Ovary (tissue), 9 donors: ENCODE data around the gene HSD11B1L. TPM values are rescaled to one million over a fixed set of nuclear protein-coding genes. Genes with fewer than 3 reads are reported as not detected.

Source experiments
- DNase-seq, 5 donors: peaks; one replicate each; pipeline ENCODE4 v3.0.0-alpha.2; 2019 to 2020
- H3K27ac ChIP-seq, 2 donors: fragments of 200-600 bp; one replicate each; pipeline versions ENCODE4 v1.5.1 to v1.8.0; 2019 to 2022
- H3K27me3 ChIP-seq: fragments of 200-600 bp; one replicate; pipeline ENCODE4 v1.8.0; 2022
- H3K36me3 ChIP-seq: fragments of 200-600 bp; sonication (generic); one replicate; pipeline ENCODE4 v1.5.1; 2019
- H3K4me1 ChIP-seq: one replicate; pipeline ENCODE4 v1.8.1; 2013; ENCODE audit warnings: mild to moderate bottlenecking, moderate library complexity; ENCODE audit not compliant: insufficient read depth
- H3K4me3 ChIP-seq: fragments of 200-600 bp; sonication (generic); one replicate; pipeline ENCODE4 v1.5.1; 2017
- H3K9me3 ChIP-seq, 2 donors: fragments of 200-600 bp in 1 of 2; sonication (generic) in 1 of 2; one replicate each; pipeline versions ENCODE4 v1.5.1 to v1.8.1; 2013 to 2019; ENCODE audit warnings: mild to moderate bottlenecking in 1 of 2, moderate library complexity in 1 of 2
- CTCF ChIP-seq, 3 donors: fragments of 450-650 bp in 2 of 3; fragments of 200-600 bp in 1 of 3; IDR thresholded peaks; one replicate each; pipeline versions ENCODE4 v1.5.1 to v1.8.0; 2016 to 2022; ENCODE audit warnings: antibody characterized with exemption in 3 of 3, mild to moderate bottlenecking in 1 of 3
- EP300 ChIP-seq: sonication (generic); formaldehyde crosslinking; IDR thresholded peaks from one replicate; pipeline ENCODE4 v1.6.1; 2017; ENCODE audit warnings: antibody characterized with exemption
- POLR2A ChIP-seq: fragments of 450-650 bp; IDR thresholded peaks from one replicate; pipeline ENCODE4 v1.6.1; 2017; ENCODE audit warnings: antibody characterized with exemption, mild to moderate bottlenecking, moderate library complexity
- WGBS, 3 donors: extraction: QIAGEN DNeasy Blood & Tissue Kit in 1 of 3; methylation state at CpG; one replicate each; pipeline versions ENCODE4 v1.1.5 to v1.1.7; 2013 to 2017; 5-methylcytosine and 5-hydroxymethylcytosine counted together
- intact Hi-C, 4 donors: fragments of 100-400 bp; cut with DNase I; formaldehyde crosslinking; loops; one replicate each; pipeline versions ENCODE4 v1.11.0 to v1.15.1; 2022 to 2023
- polyA plus RNA-seq, 2 donors: library from polyadenylated mRNA; stranded (reverse); fragments of 200-250 nt in 1 of 2; fragments of 350-450 nt in 1 of 2; fragmentation: Illumina TruSeq in 1 of 2; extraction: RNeasy Lipid Tissue Mini Kit (QIAGEN cat#74804) in 1 of 2; gene quantifications; one replicate each; pipeline ENCODE4 v1.2.3, GENCODE V29; 2013 to 2014
- total RNA-seq, 7 donors: library from RNA; depleted of rRNA in 2 of 7; stranded (reverse); fragments of >200 nt in 2 of 7; fragmentation: NEBNext Ultra II Directional in 3 of 7; extraction: Animal tissue kit (Norgen Biotek cat#: 25700) in 3 of 7; gene quantifications; one replicate each; pipeline versions ENCODE4 v1.1.0 to v1.2.4, GENCODE V29; 2016 to 2023
- donor health status: DM: no; HTN: no; CAD: no; lungs with moderate emphysema.
- donor health status: DM: no; HTN: no; CAD: no.
- donor health status: Bipolar disorder and iron deficiency.
- donor health status: DM: yes; HTN: yes; CAD: no.
- donor health status: DM: no; HTN: no; CAD: no.
- donor health status: DM: yes; HTN: yes; CAD: no.

Gene HSD11B1L
- total and polyA plus RNA-seq, 9 donors = 3.1 to 20.7 (median 8.5) TPM

GRCh38 chr19:5690125-5690954, 9.5 kb downstream of the HSD11B1L start, which contains the start of gene RPL36:
Gene RPL36 (plus strand): TSS chr19:5690295. CDS start chr19:5690508, 213 bp downstream.
- intact Hi-C loops = loop anchor here in 1 of 4 donors (5.0 kb wide), 1 partner anchor 643 kb away; no protein-coding TSS in a partner anchor
- H3K27me3 ChIP-seq = no peaks in the 10 kb centered on the region
- H3K27ac ChIP-seq = peak within 1 kb of the TSS; percentile 51 to 93
- peak; percentile 97 to 100 (median 99) for DNase-seq
- peak within 1 kb of the TSS; percentile 78 for H3K4me3 ChIP-seq
- H3K4me1 ChIP-seq = peaks cover 14% of the 10 kb centered on the region
- no peaks in the 10 kb centered on the region for H3K36me3 ChIP-seq
- 0 to 1% (median 1%) methylated on average over 55 to 73 of the region's 73 CpGs for WGBS, 3 donors
- H3K9me3 ChIP-seq = no peaks in the 10 kb centered on the region
- peak; percentile 99 for TF ChIP-seq CTCF (IDR thresholded peaks at IDR 0.05)
- no peak for TF ChIP-seq EP300
- peak; percentile 96 for TF ChIP-seq POLR2A

GRCh38 chr19:5690955-5691821, 10.4 kb downstream of the HSD11B1L start:
- Histone ChIP-seq H3K9me3 (no peaks in the 10 kb centered on the region), H3K4me1 (peaks cover 14% of the 10 kb centered on the region), H3K27ac (peak overlapping the region; percentile 51 to 93), H3K4me3 (peak overlapping the region; percentile 78), H3K27me3 (no peaks in the 10 kb centered on the region), H3K36me3 (no peaks in the 10 kb centered on the region)
- TF ChIP-seq EP300 = no peak
- no peak for TF ChIP-seq CTCF (IDR thresholded peaks at IDR 0.05)
- TF ChIP-seq POLR2A = no peak
- 1 to 5% (median 2%) methylated on average over 47 to 54 of the region's 54 CpGs for WGBS, 3 donors
- DNase-seq = peak; percentile 75 to 86 (median 78)
- intact Hi-C loops = loop anchor here in 1 of 4 donors (5.0 kb wide), 1 partner anchor 644 kb away; no protein-coding TSS in a partner anchor

GRCh38 chr19:5691822-5692722, 11.2 kb downstream of the HSD11B1L start:
- peak in 2 of 5 donors; percentile 30 to 50 for DNase-seq
- peaks cover 9% of the 10 kb centered on the region for H3K4me1 ChIP-seq
- intact Hi-C loops = loop anchor here in 1 of 4 donors (5.0 kb wide), 1 partner anchor 645 kb away; no protein-coding TSS in a partner anchor
- H3K9me3 ChIP-seq = no peaks in the 10 kb centered on the region
- peak overlapping the region in 1 of 2 donors; percentile 51 for H3K27ac ChIP-seq
- no peak overlapping the region for H3K4me3 ChIP-seq
- H3K27me3 ChIP-seq = no peaks in the 10 kb centered on the region
- 29 to 47% (median 30%) methylated on average over 36 to 42 of the region's 42 CpGs for WGBS, 3 donors
- H3K36me3 ChIP-seq = no peaks in the 10 kb centered on the region
- no peak for TF ChIP-seq CTCF (IDR thresholded peaks at IDR 0.05)
- TF ChIP-seq EP300 = no peak
- no peak for TF ChIP-seq POLR2A
